Testis (tissue), 3 donors: ENCODE measurements around the gene RABGAP1L. TPM values are rescaled to one million over a fixed set of nuclear protein-coding genes. Genes with fewer than 3 reads are reported as not detected.

Experiments
- DNase-seq: peaks from one replicate; pipeline ENCODE4 v3.0.0-alpha.2; 2019
- H3K27ac ChIP-seq, 2 donors: fragments of 200-600 bp; sonication (generic); one replicate each; pipeline ENCODE4 v1.5.1; 2019
- H3K27me3 ChIP-seq: fragments of 200-600 bp; sonication (generic); one replicate; pipeline ENCODE4 v1.5.1; 2019
- H3K36me3 ChIP-seq: fragments of 200-600 bp; sonication (generic); one replicate; pipeline ENCODE4 v1.5.1; 2017; ENCODE audit warnings: low read depth; ENCODE audit errors: missing control alignments
- H3K4me1 ChIP-seq: fragments of 200-600 bp; sonication (generic); one replicate; pipeline ENCODE4 v1.5.1; 2019
- H3K4me3 ChIP-seq, 2 donors: fragments of 200-600 bp; sonication (generic); one replicate each; pipeline ENCODE4 v1.5.1; 2017 to 2019
- H3K9me3 ChIP-seq: fragments of 200-600 bp; sonication (generic); one replicate; pipeline ENCODE4 v1.5.1; 2017
- POLR2A ChIP-seq: fragments of 450-650 bp; IDR thresholded peaks from one replicate; pipeline ENCODE4 v1.6.1; 2017; ENCODE audit warnings: antibody characterized with exemption, mild to moderate bottlenecking, moderate library complexity
- WGBS, 2 donors: methylation state at CpG; one replicate each; pipeline ENCODE4 v1.1.5; 2018; 5-methylcytosine and 5-hydroxymethylcytosine counted together
- intact Hi-C: fragments of 100-400 bp; cut with DNase I; formaldehyde crosslinking; loops from one replicate; pipeline ENCODE4 v1.15.1; 2023; ENCODE audit warnings: low total_unique reads
- polyA plus RNA-seq: library from polyadenylated mRNA; stranded (reverse); fragments of 350-450 nt; fragmentation: Illumina TruSeq; extraction: RNeasy Lipid Tissue Mini Kit (QIAGEN cat#74804); gene quantifications from one replicate; pipeline ENCODE4 v1.2.3, GENCODE V29; 2014; ENCODE audit warnings: low read depth, low replicate concordance; ENCODE audit not compliant: insufficient read depth
- total RNA-seq, 2 donors: library from RNA; depleted of rRNA; stranded (reverse); fragments of >200 nt; gene quantifications; one replicate each; pipeline ENCODE4 v1.2.3, GENCODE V29; 2016
- TF ChIP-seq, protein P1 (sequence below), 3 experiments: fragments of 450-650 bp in 2 of 3; fragments of 200-600 bp in 1 of 3; sonication (generic) in 1 of 3; IDR thresholded peaks; one replicate each; pipeline ENCODE4 v1.5.1; 2016 to 2019; ENCODE audit warnings: antibody characterized with exemption in 3 of 3, mild to moderate bottlenecking in 2 of 3, moderate library complexity in 1 of 3

RABGAP1L gene
- total and polyA plus RNA-seq, 3 donors from 2014 or later: 40.5 to 53.1 (median 49.5) TPM

DNA sequence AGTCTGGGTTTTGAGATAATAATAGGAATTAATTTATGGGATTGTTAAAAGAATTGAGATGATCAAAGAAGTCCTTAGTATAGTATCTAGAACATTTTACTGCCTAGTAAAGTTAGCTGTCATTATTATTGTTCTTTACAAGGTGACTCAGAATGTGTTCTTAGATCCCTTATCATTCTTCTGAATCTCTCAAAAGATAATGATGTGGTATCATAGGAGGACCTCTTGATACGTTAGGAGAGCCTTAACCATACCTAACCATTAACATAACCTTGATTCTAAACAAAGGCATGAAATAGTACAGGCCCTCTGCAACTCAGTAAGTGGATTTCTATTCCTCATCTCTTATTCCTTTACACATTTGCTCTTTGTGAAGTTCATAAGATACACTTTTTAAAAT is 593.8 kb downstream of the RABGAP1L start:
- no peak overlapping the region for H3K4me3 ChIP-seq
- WGBS, 2 donors: 85 to 96% methylated on average over 1 of the region's 1 CpG
- no peaks in the 10 kb centered on the region for H3K4me1 ChIP-seq
- H3K9me3 ChIP-seq: no peaks in the 10 kb centered on the region
- H3K27ac ChIP-seq: no peak overlapping the region
- H3K27me3 ChIP-seq: no peaks in the 10 kb centered on the region
- TF ChIP-seq, protein P1, sequence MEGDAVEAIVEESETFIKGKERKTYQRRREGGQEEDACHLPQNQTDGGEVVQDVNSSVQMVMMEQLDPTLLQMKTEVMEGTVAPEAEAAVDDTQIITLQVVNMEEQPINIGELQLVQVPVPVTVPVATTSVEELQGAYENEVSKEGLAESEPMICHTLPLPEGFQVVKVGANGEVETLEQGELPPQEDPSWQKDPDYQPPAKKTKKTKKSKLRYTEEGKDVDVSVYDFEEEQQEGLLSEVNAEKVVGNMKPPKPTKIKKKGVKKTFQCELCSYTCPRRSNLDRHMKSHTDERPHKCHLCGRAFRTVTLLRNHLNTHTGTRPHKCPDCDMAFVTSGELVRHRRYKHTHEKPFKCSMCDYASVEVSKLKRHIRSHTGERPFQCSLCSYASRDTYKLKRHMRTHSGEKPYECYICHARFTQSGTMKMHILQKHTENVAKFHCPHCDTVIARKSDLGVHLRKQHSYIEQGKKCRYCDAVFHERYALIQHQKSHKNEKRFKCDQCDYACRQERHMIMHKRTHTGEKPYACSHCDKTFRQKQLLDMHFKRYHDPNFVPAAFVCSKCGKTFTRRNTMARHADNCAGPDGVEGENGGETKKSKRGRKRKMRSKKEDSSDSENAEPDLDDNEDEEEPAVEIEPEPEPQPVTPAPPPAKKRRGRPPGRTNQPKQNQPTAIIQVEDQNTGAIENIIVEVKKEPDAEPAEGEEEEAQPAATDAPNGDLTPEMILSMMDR (IDR thresholded peaks at IDR 0.05): no peak
- no peak for TF ChIP-seq POLR2A
- no peak for DNase-seq
- intact Hi-C loops: no loop called here
- H3K36me3 ChIP-seq: no peaks in the 10 kb centered on the region

DNA sequence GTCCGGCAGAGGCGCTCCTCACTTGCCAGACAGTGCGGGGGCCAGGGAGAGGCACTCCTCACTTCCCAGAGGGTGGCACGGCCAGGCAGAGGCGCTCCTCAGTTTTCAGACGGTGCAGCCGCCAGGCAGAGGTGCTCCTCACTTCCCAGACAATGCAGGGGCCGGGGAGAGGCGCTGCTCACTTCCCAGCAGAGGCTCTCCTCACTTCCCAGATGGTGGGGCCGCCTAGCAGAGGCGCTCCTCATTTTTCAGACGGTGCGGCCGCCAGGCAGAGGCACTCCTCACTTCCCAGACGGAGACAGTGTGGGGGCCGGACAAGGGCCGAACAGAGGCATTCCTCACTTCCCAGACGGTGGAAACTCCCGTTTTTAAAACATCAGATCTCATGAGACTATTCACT is 602.0 kb downstream of the RABGAP1L start:
- intact Hi-C loops: loop anchor here (10.0 kb wide), 1 partner anchor 223 kb away; no protein-coding TSS in a partner anchor
- DNase-seq: no peak
- Histone ChIP-seq H3K27me3 (no peaks in the 10 kb centered on the region), H3K4me1 (no peaks in the 10 kb centered on the region), H3K36me3 (no peaks in the 10 kb centered on the region), H3K4me3 (no peak overlapping the region), H3K9me3 (no peaks in the 10 kb centered on the region), H3K27ac (no peak overlapping the region)
- WGBS, 2 donors: 92 to 94% methylated on average over 11 to 19 of the region's 19 CpGs
- no peak for TF ChIP-seq POLR2A
- TF ChIP-seq, protein P1 (IDR thresholded peaks at IDR 0.05): no peak

DNA sequence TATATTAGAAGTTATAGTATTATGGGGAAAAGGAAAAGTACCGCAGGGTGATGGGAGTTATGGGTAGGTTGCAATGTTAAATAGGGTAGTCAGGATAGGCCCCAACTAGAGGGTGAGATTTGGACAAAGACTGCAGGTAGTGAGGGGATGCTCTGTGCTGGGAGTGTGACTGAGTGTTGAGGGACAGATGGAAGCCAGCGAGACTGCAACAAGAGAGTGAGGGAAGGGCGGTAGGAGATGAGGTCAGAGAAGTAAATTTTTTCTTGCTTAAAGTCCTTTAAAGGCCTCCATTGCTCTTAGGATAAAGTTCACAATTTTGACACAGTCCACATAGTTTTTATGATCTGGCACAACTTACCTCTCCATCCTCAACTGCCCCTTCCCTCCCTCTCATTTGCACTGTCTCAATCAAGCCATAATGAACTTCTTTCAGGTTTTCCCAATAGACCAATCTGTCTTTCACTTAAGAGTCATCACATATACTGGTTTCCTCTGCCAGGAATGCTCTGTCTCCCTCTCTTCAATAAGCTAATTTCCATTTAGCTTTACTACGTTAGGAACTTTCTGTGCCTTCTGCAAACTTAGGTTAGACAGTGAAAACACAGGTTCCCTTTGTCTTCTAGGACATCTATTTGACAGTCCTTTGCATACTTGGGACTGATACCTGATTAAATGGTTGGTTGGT is 602.7 kb downstream of the RABGAP1L start:
- Histone ChIP-seq H3K4me3 (no peak overlapping the region), H3K27me3 (no peaks in the 10 kb centered on the region), H3K4me1 (no peaks in the 10 kb centered on the region), H3K9me3 (no peaks in the 10 kb centered on the region), H3K27ac (no peak overlapping the region), H3K36me3 (no peaks in the 10 kb centered on the region)
- intact Hi-C loops: loop anchor here (10.0 kb wide), 1 partner anchor 223 kb away; no protein-coding TSS in a partner anchor
- no peak for DNase-seq
- WGBS, 2 donors: 90 to 94% methylated on average over 4 of the region's 4 CpGs
- TF ChIP-seq, protein P1 (IDR thresholded peaks at IDR 0.05): no peak
- no peak for TF ChIP-seq POLR2A

DNA sequence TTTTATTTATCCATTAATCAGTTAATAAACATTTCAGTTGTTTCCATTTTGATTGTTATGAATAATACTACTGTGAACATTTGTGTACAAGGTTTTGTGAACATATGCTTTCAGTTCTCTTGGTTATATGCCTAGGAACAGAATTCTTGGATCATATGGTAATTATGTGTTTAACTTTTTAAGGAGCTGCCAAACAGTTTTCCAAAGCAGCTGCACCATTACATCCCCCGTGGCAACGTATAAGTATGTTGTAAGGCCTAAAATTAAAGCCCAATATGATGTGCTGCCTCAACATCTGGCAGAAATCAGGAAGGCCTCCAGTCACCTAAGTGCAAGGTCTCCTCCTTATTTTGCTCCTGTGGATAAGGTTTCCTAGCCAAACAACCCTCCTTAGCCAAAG is 604.9 kb downstream of the RABGAP1L start:
- H3K4me3 ChIP-seq: no peak overlapping the region
- no peak for TF ChIP-seq POLR2A
- TF ChIP-seq, protein P1 (IDR thresholded peaks at IDR 0.05): no peak
- no peak overlapping the region for H3K27ac ChIP-seq
- no peaks in the 10 kb centered on the region for H3K27me3 ChIP-seq
- 49 to 76% methylated on average over 2 of the region's 2 CpGs for WGBS, 2 donors
- no peaks in the 10 kb centered on the region for H3K36me3 ChIP-seq
- DNase-seq: no peak
- no peaks in the 10 kb centered on the region for H3K4me1 ChIP-seq
- H3K9me3 ChIP-seq: no peaks in the 10 kb centered on the region
- intact Hi-C loops: loop anchor here (10.0 kb wide), 1 partner anchor 221 kb away; no protein-coding TSS in a partner anchor

DNA sequence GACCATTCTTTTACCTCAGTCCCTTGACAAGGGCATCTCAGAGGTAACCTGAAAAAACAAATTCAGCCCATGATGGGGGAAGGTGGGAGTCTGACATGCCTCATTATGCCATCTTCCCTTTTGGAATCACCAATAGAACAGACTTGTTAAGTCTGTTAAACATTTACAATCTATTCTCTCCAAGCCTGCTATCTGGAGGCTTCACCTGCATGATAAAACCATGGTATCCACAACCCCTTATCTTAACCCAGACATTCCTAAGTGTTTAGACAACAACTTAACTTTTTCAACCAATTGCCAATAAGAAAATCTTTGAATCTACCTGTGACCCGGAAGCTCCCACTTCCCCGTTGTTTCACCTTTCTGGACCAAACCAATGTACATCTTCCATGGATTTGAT is 607.4 kb downstream of the RABGAP1L start:
- TF ChIP-seq, protein P1 (IDR thresholded peaks at IDR 0.05): no peak
- TF ChIP-seq POLR2A: no peak
- Histone ChIP-seq H3K36me3 (no peaks in the 10 kb centered on the region), H3K9me3 (no peaks in the 10 kb centered on the region), H3K4me1 (no peaks in the 10 kb centered on the region), H3K4me3 (no peak overlapping the region), H3K27me3 (no peaks in the 10 kb centered on the region), H3K27ac (no peak overlapping the region)
- intact Hi-C loops: loop anchor here (10.0 kb wide), 1 partner anchor 218 kb away; no protein-coding TSS in a partner anchor
- WGBS, 2 donors: 97 to 98% methylated on average over 2 of the region's 2 CpGs
- no peak for DNase-seq
